GM23248 (cell line): ENCODE results near the gene IL6. TPM values are rescaled to one million over a fixed set of nuclear protein-coding genes. Genes with fewer than 3 reads are reported as not detected.

ENCODE experiments used
- DNase-seq: peaks from one replicate; pipeline ENCODE4 v3.0.0-alpha.2; 2015
- H2AFZ ChIP-seq: fragments of 200-600 bp; sonication (generic); 2 replicates; pipeline ENCODE4 v1.6.1; 2016; ENCODE audit warnings: antibody characterized with exemption
- H3F3A ChIP-seq: fragments of 200-600 bp; sonication (generic); 2 replicates; pipeline ENCODE4 v1.6.1; 2016; ENCODE audit warnings: mild to moderate bottlenecking, antibody characterized with exemption, mixed run types; ENCODE audit not compliant: insufficient read depth
- H3K27ac ChIP-seq: fragments of 200-600 bp; sonication (generic); 2 replicates; pipeline ENCODE4 v1.5.1; 2016; ENCODE audit warnings: mild to moderate bottlenecking
- H3K27me3 ChIP-seq: fragments of 200-600 bp; sonication (generic); replicated peaks from 2 replicates; pipeline ENCODE4 v1.6.1; 2016; ENCODE audit warnings: mild to moderate bottlenecking; ENCODE audit not compliant: insufficient read depth
- H3K36me3 ChIP-seq: fragments of 200-600 bp; sonication (generic); 2 replicates; pipeline ENCODE4 v1.6.1; 2016; ENCODE audit warnings: low read depth, mild to moderate bottlenecking
- H3K4me1 ChIP-seq: fragments of 200-600 bp; sonication (generic); 2 replicates; pipeline ENCODE4 v1.6.1; 2016; ENCODE audit warnings: mild to moderate bottlenecking; ENCODE audit not compliant: insufficient read depth
- H3K4me2 ChIP-seq: fragments of 200-600 bp; sonication (generic); one replicate; pipeline ENCODE4 v1.6.1; 2016; ENCODE audit warnings: mild to moderate bottlenecking; ENCODE audit not compliant: unreplicated experiment
- H3K4me3 ChIP-seq: fragments of 200-600 bp; sonication (generic); 2 replicates; pipeline ENCODE4 v1.5.1; 2016; ENCODE audit warnings: mild to moderate bottlenecking
- H3K79me2 ChIP-seq: fragments of 200-600 bp; sonication (generic); 2 replicates; pipeline ENCODE4 v1.6.1; 2016; ENCODE audit warnings: mild to moderate bottlenecking; ENCODE audit not compliant: insufficient read depth
- H3K9ac ChIP-seq: fragments of 200-600 bp; sonication (generic); 2 replicates; pipeline ENCODE4 v1.6.1; 2016; ENCODE audit warnings: mild to moderate bottlenecking
- H3K9me2 ChIP-seq: fragments of 200-600 bp; sonication (generic); 2 replicates; pipeline ENCODE4 v1.6.1; 2016; ENCODE audit warnings: mixed run types, mild to moderate bottlenecking, moderate library complexity; ENCODE audit not compliant: insufficient read depth
- H3K9me3 ChIP-seq: fragments of 200-600 bp; sonication (generic); one replicate; pipeline ENCODE4 v1.6.1; 2017; ENCODE audit warnings: low read depth
- H4K20me1 ChIP-seq: fragments of 200-600 bp; sonication (generic); 2 replicates; pipeline ENCODE4 v1.6.0; 2016; ENCODE audit not compliant: insufficient read depth
- EZH2 ChIP-seq: fragments of 200-600 bp; sonication (generic); IDR thresholded peaks from 2 replicates; pipeline ENCODE4 v1.6.1; 2018; ENCODE audit warnings: antibody characterized with exemption, mild to moderate bottlenecking; ENCODE audit not compliant: insufficient read depth, poor library complexity, severe bottlenecking
- EZH2phosphoT487 ChIP-seq: fragments of 200-600 bp; sonication (generic); IDR thresholded peaks from 2 replicates; pipeline ENCODE4 v1.6.1; 2018; ENCODE audit warnings: antibody characterized with exemption, moderate library complexity, mild to moderate bottlenecking, low read depth; ENCODE audit not compliant: insufficient read depth
- WGBS, 2 experiments: methylation state at CpG; one replicate each; pipeline ENCODE4 v1.1.6; 2015 to 2017; ENCODE audit warnings: low lambda C conversion rate in 2 of 2, low coverage in 1 of 2; ENCODE audit errors: missing lambda C conversion rate in 2 of 2; 5-methylcytosine and 5-hydroxymethylcytosine counted together
- in situ Hi-C: fragments of 300-500 bp; cut with MboI; formaldehyde crosslinking; loops from 2 replicates; pipeline ENCODE4 v1.15.0; 2020
- polyA plus RNA-seq: library from polyadenylated mRNA; unstranded; fragments of >200 nt; fragmentation: Nextera tagmentation; extraction: Ambion mirVana; gene quantifications from 2 replicates; pipeline ENCODE4 v1.2.1, GENCODE V29; 2016
- total RNA-seq: library from RNA; depleted of rRNA; stranded (reverse); fragments of >200 nt; shearing (Covaris generic); gene quantifications from 2 replicates; pipeline ENCODE4 v1.2.3, GENCODE V29; 2014

The IL6 gene
- total and polyA plus RNA-seq, 2 experiments from 2014 or later, result 18.7 to 30.6 TPM

- Histone ChIP-seq H4K20me1 (no peaks in the 10 kb centered on the region), H2AFZ (no peak overlapping the region), H3K9me3 (no peaks in the 10 kb centered on the region), H3K27me3 (no peaks in the 10 kb centered on the region), H3K4me1 (peaks cover 32% of the 10 kb centered on the region), H3K79me2 (peaks cover 23% of the 10 kb centered on the region), H3K36me3 (peaks cover 22% of the 10 kb centered on the region; the same call in 1 of the 2 replicates), H3K9me2 (no peaks in the 10 kb centered on the region), H3F3A (peaks cover 48% of the 10 kb centered on the region), H3K27ac (peak overlapping the region; percentile 56), H3K4me3 (peak overlapping the region; percentile 78; the same call in 1 of the 2 replicates), H3K4me2 (peak overlapping the region; percentile 61), H3K9ac (peak overlapping the region; percentile 5; the same call in 1 of the 2 replicates)
- TF ChIP-seq EZH2phosphoT487, result no peak
- TF ChIP-seq EZH2, result no peak
- in situ Hi-C loops, result no loop called here
- DNase-seq, result peak; percentile 88
- WGBS, 2 experiments, result 63 to 64% methylated on average over 5 of the region's 5 CpGs
These were observed 4.1 kb downstream of the IL6 start for GRCh38 chr7:22730921-22731654.

- Histone ChIP-seq H3K27ac (peak overlapping the region; percentile 56; the same call in 1 of the 2 replicates), H3K9me3 (no peaks in the 10 kb centered on the region), H3K9me2 (no peaks in the 10 kb centered on the region), H3K79me2 (peaks cover 23% of the 10 kb centered on the region), H3K4me1 (peaks cover 29% of the 10 kb centered on the region), H3K4me2 (peak overlapping the region; percentile 61), H2AFZ (no peak overlapping the region), H4K20me1 (no peaks in the 10 kb centered on the region), H3K36me3 (peaks cover 22% of the 10 kb centered on the region; the same call in 1 of the 2 replicates), H3F3A (peaks cover 46% of the 10 kb centered on the region), H3K27me3 (no peaks in the 10 kb centered on the region), H3K9ac (no peak overlapping the region), H3K4me3 (no peak overlapping the region)
- TF ChIP-seq EZH2phosphoT487 (no peak), EZH2 (no peak)
- DNase-seq, result no peak
- in situ Hi-C loops, result no loop called here
- WGBS, 2 experiments, result 75 to 84% methylated on average over 2 of the region's 2 CpGs
These were observed 4.8 kb downstream of the IL6 start for GRCh38 chr7:22731766-22732165.

- Histone ChIP-seq H3K27me3 (no peaks in the 10 kb centered on the region), H4K20me1 (no peaks in the 10 kb centered on the region), H3K9me3 (no peaks in the 10 kb centered on the region), H3F3A (peaks cover 44% of the 10 kb centered on the region), H3K4me3 (no peak overlapping the region), H3K9me2 (no peaks in the 10 kb centered on the region), H3K36me3 (peaks cover 22% of the 10 kb centered on the region; the same call in 1 of the 2 replicates), H3K4me2 (no peak overlapping the region), H3K27ac (no peak overlapping the region), H2AFZ (no peak overlapping the region), H3K79me2 (peaks cover 19% of the 10 kb centered on the region), H3K4me1 (peaks cover 29% of the 10 kb centered on the region), H3K9ac (no peak overlapping the region)
- DNase-seq, result peak; percentile 37
- TF ChIP-seq EZH2phosphoT487, result no peak
- TF ChIP-seq EZH2, result no peak
- WGBS, 2 experiments, result 86 to 90% methylated on average over 4 of the region's 4 CpGs
- in situ Hi-C loops, result no loop called here
These were observed 5.6 kb downstream of the IL6 start for GRCh38 chr7:22732556-22733126.

GRCh38 chr7:22733761-22734160 is 6.8 kb downstream of the IL6 start:
- DNase-seq, result no peak
- no peaks in the 10 kb centered on the region for H4K20me1 ChIP-seq
- H3K4me1 ChIP-seq, result peaks cover 21% of the 10 kb centered on the region
- peaks cover 20% of the 10 kb centered on the region; the same call in 1 of the 2 replicates for H3K36me3 ChIP-seq
- H3K9ac ChIP-seq, result no peak overlapping the region
- H3K9me2 ChIP-seq, result no peaks in the 10 kb centered on the region
- H3K4me3 ChIP-seq, result no peak overlapping the region
- peaks cover 32% of the 10 kb centered on the region for H3F3A ChIP-seq
- no peak overlapping the region for H2AFZ ChIP-seq
- WGBS, 2 experiments, result 85 to 90% methylated on average over 6 of the region's 6 CpGs
- H3K79me2 ChIP-seq, result peaks cover 8% of the 10 kb centered on the region
- no peaks in the 10 kb centered on the region for H3K27me3 ChIP-seq
- no peaks in the 10 kb centered on the region for H3K9me3 ChIP-seq
- no peak overlapping the region for H3K4me2 ChIP-seq
- in situ Hi-C loops, result no loop called here
- no peak overlapping the region for H3K27ac ChIP-seq
- TF ChIP-seq EZH2phosphoT487 (no peak), EZH2 (no peak)
